Left forelimb (tissue), 1 donor: ENCODE data around the gene XPR1.
"Not testable (repeated sequence)": the region's sequence is repeated elsewhere in the genome, so short reads cannot be mapped to it uniquely, and the experiment has no call there.

Experiments used
- DNase-seq: peaks from one replicate; pipeline ENCODE4 v3.0.0-alpha.2; 2018; ENCODE audit warnings: low spot score

The XPR1 gene

GRCh38 chr1:180785291-180785690, 153.5 kb downstream of the XPR1 start:
- DNase-seq, result no peak

GRCh38 chr1:180785887-180786286, 154.1 kb downstream of the XPR1 start:
- no peak for DNase-seq

- no peak for DNase-seq
Observed at GRCh38 chr1:180786624-180787023, 154.8 kb downstream of the XPR1 start.

- no peak for DNase-seq
Observed at GRCh38 chr1:180787628-180788307, 155.9 kb downstream of the XPR1 start.

- DNase-seq, result no peak
Observed at GRCh38 chr1:180789460-180789859, 157.6 kb downstream of the XPR1 start.

DNA sequence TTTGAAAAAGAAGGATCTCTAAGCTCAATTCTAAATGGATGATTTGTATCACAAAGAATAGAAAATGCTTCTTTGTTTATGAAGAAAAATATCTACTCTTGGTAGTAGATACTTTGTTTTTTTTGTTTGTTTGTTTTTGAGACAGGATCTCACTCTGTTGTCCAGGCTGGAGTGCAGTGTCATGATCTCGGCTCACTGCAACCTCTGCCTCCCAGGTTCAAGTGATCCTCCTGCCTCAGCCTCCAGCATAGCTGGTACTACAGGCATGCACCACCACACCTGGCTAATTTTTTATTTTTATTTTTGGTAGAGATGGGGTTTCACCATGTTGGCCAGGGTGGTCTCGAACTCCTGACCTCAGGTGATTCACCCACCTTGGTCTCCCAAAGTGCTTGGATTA, 159.3 kb downstream of the XPR1 start:
- DNase-seq, result not testable (repeated sequence)

DNA sequence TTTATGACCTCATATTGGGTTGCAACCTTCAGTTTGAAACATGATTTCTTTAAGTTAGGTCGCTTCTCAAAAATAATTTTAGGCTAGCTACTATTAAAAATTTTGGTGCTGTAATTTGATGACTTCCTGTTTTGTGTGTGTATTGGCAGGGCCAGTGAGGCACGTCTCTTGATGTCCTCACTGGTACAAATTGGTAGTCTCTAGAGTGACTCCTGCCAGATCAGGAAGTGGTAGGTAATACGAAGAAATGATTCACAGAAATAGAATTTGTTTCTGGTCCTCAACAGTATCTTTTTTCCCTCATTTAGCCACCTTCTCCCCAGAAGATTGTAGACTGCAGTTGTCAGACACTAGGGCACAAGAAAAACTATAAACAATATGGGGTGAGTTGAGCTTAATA, 160.0 kb downstream of the XPR1 start:
- no peak for DNase-seq

DNA sequence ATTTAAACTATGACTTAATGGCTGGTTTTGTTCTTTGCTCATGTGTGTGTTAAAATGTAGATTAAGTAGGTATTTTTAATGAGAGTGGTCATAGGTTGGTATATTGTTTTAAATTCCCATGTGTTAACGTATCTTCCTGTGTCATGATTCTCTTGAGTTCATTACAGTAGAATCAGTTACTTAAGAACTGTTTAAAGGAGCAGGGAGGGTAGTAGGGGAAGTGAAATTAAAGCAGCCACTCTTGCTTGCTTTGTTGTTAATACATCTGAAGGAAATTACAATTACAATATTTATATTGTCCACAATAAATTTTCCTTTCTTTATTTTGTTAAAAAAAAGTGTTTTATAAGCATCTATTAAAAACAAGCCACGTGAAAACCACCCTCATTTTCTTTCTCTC, 161.6 kb downstream of the XPR1 start:
- no peak for DNase-seq

DNA sequence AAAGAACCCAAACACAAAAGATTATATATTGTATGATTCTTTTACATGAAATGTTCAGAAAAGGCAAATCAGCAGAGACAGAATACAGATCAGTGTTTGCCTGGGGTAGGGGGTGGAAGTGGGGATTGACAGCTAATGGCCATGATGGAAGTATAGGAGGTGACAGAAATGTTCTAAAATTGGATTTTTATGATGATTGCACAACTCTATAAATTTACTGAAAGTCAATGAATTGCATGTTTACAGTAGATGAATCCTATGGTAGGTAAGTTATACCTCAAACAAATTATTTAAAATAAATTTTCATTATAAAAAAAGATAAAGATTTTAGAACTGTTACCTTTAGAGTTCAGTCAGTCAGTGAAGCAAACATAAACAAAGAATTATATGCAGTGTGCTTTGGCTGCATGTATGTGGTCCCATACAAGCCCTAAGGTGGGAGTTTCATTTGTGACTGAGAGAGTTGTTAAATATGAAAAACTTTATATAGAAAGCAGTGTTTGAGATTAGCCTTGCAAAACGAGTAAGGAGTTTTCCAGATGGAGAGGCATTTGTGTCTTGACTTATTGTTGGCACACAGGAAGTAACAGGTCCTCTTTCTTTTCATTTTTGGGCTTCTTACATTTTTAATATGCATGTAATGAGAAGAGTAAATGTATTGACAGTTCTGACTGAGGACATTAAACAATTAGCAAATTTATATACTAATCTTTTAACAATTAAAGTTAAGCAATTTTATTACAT, 165.2 kb downstream of the XPR1 start:
- DNase-seq, result no peak

- DNase-seq, result no peak
Observed at GRCh38 chr1:180800945-180801344, 169.1 kb downstream of the XPR1 start.

DNA sequence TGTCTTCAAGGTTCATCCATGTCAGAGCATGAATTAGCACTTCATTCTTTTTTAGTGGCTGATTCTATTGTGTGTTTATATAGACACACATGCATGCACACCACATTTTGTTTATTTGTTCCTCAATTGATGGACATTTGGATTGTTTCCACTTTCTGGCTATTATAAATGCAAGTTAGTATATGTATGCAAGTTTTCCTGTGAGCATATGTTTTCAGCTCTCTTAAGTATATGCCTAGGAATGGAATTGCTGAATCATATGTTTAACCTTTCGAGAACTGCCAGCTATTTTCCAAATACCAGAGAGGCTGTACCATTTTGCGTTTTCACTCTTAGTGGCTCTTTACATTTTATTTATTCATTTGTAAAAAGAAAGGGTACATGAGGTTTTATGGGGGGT, 171.0 kb downstream of the XPR1 start:
- DNase-seq, result no peak

DNA sequence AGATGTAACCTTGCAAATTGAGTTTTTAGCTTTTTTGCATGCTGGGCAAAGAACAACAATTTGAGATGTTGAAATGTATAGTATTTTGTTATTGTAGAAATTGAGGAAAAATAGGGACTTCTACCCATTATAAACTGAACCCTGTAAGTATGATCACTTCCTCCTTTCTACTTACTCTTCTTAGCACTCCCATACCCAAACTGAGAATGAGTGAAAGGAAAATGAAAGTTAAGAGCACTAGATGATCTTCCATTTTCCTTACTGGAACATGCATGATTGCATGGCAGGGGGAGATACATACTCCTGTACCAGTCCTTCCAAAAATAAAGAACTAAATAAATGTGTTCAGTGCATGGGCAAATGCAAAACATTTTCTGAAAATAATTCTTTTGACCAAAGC, 173.5 kb downstream of the XPR1 start:
- DNase-seq, result no peak

- no peak for DNase-seq
Observed at GRCh38 chr1:180811298-180811697, 179.5 kb downstream of the XPR1 start.

DNA sequence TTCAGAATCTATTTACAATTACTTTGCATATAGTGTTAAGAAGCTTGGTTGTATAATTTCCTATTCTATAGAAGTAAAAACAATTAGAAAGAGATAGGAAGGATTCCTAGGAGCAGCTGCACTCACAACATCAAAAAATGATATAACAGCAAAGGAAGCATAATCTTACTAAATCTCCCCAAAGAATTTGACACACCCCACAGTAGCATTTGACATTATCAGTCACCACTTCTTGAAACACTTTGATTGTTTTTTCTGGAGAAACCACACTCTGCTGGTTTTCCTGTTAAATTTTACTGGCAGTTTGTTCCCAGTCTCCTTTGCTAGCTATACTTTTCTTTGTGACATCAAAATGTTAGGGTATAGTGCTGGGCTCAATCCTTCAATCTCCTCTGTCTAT, 180.1 kb downstream of the XPR1 start:
- no peak for DNase-seq

DNA sequence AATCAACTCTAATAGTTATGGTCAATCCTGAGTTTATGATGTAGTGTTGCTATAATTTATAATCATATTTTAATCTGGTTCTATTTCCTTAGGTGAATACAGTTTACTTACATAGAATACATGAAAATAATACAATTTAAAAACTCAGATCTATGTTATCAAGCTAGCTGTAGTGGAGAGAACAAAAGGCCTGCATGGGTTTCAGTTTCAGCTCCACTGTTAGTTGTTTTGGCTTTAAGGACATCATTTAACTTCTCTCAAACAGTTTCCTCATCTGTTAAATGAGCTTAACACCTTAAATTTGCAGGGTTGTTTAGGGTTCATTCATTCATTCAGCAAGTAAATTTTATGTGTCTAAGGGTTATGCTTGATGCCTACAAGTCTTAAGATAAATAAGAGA, 182.4 kb downstream of the XPR1 start:
- no peak for DNase-seq

DNA sequence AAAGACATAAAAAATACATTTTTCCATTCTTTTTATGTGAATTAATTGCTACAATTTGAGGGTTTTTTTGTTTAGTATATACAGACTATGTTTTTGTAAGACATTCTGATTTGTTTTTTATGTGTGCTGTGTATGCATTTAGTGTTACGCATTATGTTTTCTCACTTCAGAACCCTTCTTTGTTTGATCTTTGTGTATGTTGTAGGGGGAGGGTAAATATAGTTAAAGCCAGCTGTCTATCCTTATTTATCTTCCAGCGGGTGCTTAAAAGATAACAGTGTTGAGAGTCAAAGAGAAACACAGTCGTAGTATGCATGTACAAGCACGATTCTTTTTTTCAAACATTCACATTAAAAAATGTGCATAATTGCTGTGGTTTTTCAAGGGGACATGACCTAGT, 183.4 kb downstream of the XPR1 start:
- no peak for DNase-seq

GRCh38 chr1:180816132-180816531, 184.3 kb downstream of the XPR1 start:
- DNase-seq, result no peak

- no peak for DNase-seq
Observed at GRCh38 chr1:180821970-180822369, 190.1 kb downstream of the XPR1 start.

GRCh38 chr1:180831507-180831906, 199.7 kb downstream of the XPR1 start:
- not testable (repeated sequence) for DNase-seq

DNA sequence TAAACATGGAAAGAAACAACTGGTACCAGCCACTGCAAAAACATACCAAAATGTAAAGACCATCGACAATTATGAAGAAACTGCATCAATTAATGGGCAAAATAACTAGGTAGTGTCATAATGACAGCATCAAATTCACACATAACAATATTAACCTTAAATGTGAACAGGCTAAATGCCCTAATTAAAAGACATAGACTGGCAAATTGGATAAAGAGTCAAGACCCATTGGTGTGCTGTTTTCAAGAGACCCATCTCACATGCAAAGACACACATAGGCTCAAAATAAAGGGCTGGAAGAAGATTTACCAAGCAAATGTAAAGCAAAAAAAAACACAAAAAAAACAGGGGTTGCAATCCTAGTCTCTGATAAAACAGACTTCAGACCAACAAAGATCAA, 201.4 kb downstream of the XPR1 start:
- not testable (repeated sequence) for DNase-seq

- DNase-seq, result no peak
Observed at GRCh38 chr1:180836449-180836848, 204.6 kb downstream of the XPR1 start.

GRCh38 chr1:180837020-180837419, 205.2 kb downstream of the XPR1 start:
- DNase-seq, result no peak

DNA sequence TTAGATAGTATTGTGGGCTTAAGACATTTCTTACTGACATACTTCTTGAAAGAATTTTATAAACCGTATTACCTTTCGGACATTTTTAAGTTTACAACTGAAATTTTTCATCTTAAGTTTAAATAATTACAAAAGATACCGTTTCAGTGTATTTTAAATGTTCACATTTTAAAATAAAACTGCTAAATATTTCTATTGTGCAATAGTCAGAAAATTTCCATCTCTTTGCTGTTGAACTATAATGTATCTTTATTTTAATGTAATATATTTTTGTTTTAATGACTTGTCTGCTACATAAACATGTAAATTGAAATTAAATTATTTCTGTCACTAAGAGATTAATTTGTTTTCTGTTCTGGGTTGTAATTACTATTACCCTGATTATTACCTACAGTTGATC, 206.7 kb downstream of the XPR1 start:
- DNase-seq, result no peak

DNA sequence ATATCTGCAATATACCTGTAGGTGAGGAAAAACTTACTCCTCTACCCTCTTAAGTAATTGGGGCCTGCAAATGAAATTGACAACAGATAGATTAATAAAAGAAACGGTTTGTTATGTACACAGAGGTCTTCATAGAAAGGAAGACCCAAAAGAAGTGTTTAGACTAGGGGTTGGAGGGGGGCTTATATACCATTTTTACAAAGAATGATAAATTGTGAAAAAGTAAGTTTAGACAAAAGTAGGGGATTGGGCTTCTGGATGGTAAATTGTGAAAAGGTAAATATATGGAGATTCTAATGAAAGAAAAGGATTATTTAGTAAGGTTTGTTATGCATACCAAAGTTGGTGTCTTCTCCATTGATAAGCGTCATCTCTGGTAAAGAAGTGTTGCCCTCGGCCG, 207.7 kb downstream of the XPR1 start:
- DNase-seq, result no peak
